GM12864 (cell line): ENCODE measurements around the gene NBAS.

Experiments used
- DNase-seq: peaks from one replicate; pipeline ENCODE4 v3.0.0-alpha.2; 2011; ENCODE audit warnings: low read depth
- H3K4me3 ChIP-seq: 2 replicates; pipeline ENCODE4 v1.5.1; 2011; ENCODE audit warnings: mild to moderate bottlenecking, low read depth, low read length, control low read depth
- TF ChIP-seq, protein P1 (sequence below): IDR thresholded peaks from 2 replicates; pipeline ENCODE4 v1.5.1; 2011; ENCODE audit warnings: low read depth, mild to moderate bottlenecking, moderate library complexity, low read length, control low read depth, inconsistent platforms; ENCODE audit errors: missing control alignments

The NBAS gene

DNA sequence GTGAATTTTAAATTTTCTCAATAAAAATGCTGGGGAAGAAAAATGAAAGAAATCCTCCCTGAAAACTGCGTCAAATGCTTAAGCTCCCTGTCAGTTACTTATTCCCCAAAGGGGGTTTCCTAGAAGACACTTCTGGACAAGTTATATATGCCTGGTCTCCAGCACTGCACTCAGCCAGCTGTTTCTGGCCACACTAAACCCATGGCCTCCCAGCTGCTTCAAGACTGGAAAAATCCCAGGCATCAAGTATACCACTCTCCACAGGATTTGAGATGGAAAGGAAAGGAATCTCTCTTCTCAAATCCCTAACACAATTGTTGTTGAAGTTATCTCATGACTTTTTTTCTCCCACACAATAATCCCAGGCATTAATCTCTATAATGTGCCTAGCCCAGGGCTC lies 245.7 kb downstream of the NBAS start:
- no peak overlapping the region for H3K4me3 ChIP-seq
- no peak for DNase-seq
- TF ChIP-seq, protein P1, sequence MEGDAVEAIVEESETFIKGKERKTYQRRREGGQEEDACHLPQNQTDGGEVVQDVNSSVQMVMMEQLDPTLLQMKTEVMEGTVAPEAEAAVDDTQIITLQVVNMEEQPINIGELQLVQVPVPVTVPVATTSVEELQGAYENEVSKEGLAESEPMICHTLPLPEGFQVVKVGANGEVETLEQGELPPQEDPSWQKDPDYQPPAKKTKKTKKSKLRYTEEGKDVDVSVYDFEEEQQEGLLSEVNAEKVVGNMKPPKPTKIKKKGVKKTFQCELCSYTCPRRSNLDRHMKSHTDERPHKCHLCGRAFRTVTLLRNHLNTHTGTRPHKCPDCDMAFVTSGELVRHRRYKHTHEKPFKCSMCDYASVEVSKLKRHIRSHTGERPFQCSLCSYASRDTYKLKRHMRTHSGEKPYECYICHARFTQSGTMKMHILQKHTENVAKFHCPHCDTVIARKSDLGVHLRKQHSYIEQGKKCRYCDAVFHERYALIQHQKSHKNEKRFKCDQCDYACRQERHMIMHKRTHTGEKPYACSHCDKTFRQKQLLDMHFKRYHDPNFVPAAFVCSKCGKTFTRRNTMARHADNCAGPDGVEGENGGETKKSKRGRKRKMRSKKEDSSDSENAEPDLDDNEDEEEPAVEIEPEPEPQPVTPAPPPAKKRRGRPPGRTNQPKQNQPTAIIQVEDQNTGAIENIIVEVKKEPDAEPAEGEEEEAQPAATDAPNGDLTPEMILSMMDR = no peak

DNA sequence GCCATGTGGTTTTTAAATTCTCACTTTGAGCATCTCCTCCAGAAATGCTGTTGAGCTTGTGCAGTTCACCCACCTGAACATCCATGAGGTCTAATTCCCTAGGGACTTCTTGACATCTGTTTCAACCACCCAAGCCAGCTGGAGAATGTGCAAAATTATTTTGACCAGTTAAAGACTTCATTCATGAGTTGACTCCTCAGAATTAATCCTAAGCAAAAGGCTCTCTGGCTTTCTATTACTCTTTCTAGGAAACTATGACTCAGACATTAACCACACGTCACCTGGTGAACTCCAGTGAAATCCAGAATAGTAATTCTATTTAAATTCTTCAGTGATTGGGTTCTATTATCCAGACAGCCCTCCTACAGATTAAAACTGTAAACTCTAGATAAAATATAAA lies 247.5 kb downstream of the NBAS start:
- H3K4me3 ChIP-seq = no peak overlapping the region
- DNase-seq = no peak
- TF ChIP-seq, protein P1 = no peak

DNA sequence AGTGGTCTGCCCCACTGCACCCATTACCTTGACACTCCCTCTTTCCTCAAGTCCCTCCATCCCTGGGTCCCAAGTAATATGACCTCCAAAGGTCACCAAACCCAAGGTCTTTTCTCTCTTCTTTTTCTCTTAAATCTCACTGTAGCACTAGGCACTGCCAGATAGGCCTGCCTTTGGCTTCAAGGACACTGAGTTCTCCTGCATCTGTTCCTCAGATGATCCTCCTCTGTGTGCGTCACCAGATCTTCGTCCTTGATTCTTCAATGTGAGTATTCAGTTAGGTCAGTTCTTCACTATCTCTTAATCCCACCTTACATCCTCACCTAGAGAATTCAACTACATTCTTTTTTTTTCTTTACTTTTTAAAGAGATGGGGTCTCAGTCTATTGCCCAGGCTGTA lies 249.2 kb downstream of the NBAS start:
- no peak for DNase-seq
- no peak overlapping the region for H3K4me3 ChIP-seq
- TF ChIP-seq, protein P1 = no peak

DNA sequence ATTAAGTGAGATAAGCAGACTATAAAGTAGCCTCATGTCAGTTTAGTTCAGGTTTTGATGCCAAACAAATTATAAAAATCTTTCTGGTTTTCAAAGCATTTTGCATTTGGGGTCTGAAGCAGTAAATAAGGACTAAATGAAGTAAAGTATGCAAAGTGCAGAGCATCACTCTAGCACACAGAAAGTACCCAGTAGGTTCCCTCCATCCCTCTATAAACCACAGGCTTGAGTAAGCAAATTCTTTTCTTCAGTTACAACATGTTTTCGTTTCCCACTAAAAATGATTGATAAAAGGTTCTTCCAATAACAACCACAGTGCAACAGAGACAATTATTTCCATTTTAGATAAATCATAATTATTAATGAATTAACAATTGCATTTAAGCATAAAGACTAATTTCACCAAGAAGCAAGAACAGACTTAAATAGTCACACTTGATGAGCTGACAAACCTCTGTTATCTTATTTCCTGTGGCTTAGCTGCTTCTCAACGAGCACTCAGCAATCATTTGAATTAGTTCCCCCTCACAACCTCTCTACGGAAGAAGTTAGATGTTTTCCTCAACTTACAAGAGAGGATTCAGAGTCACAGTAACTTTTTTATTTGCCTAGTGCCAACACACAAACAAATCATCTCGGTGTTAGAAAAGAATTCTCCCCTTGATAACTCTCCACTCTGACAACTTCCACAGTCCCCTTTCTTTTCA lies 249.8 kb downstream of the NBAS start:
- no peak for DNase-seq
- TF ChIP-seq, protein P1 = no peak
- no peak overlapping the region for H3K4me3 ChIP-seq

DNA sequence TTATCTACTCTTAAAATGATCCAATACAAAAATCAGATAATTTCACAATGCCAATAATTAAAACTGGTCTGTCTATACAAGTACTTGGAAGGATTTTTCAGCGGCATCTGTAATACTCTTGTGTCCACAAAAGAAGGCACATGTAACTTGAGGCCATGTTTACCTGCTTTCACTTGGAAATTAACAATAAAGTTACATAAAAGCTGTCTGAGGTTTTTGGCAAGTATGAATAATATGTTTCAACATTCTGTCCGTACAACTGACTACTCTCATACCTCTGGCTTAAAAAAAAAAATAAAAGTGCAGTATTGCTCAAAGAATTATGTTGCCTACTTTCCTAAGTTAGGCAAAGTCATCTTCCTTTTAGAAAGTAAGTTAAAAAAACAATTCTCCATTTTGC lies 253.6 kb downstream of the NBAS start:
- DNase-seq = no peak
- TF ChIP-seq, protein P1 = no peak
- no peak overlapping the region for H3K4me3 ChIP-seq

DNA sequence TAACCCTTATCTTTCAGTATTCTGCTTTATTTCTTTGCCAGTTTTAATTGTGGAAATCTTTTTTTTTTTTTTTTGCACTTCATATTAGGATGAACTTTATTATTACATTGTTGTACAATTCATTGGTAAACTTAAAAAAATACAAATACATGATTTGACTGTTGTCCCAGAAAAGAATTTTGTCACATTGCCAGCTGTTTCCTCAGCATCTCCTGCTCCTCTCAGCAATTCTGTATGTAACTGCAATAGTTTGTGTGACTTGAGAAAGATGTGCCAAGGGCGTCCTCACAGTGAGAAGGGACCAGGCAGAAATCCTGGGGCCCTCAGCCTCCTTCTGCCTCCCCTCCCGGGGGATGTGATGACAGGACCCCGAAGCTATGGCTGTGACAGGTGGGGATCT lies 254.4 kb downstream of the NBAS start:
- TF ChIP-seq, protein P1 = no peak
- DNase-seq = no peak
- H3K4me3 ChIP-seq = no peak overlapping the region

DNA sequence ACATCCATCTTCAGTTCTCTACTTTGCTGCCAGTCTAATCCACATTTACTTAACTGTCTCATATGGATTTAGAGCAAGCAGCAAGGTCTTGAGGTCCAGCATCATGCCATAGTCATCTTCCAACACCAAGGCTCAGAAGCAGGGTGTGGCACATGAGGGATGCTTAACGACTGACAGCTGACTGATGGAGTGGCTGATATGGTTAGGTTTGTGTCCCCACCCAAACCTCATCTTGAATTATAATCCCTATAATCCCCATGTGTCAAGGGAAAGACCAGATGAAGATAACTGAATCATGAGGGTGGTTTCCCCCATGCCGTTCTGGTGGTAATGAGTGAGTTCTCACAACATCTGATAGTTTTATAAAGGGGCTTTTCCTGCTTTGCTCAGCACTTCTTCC lies 257.3 kb downstream of the NBAS start:
- DNase-seq = no peak
- TF ChIP-seq, protein P1 = no peak

More for the DNA sequence above, 257.3 kb downstream of the NBAS start:
- H3K4me3 ChIP-seq = no peak overlapping the region
